HCT116 (cell line): ENCODE results near the gene GCGR. TPM values are rescaled to one million over a fixed set of nuclear protein-coding genes. Genes with fewer than 3 reads are reported as not detected.

Experiments
- ATAC-seq: fragments of 200-7000 bp; cut with Tn5 transposase; 2 replicates; pipeline ENCODE4 v1.9.1; 2020; ENCODE audit warnings: mild to moderate bottlenecking, moderate library complexity
- Bru-seq: library from RNA; stranded (reverse); fragments of 400-500 nt; gene quantifications from one replicate; lab custom pipeline; 2021; lab: Mats Ljungman, UMichigan
- BruChase-seq, 2 experiments: library from RNA; stranded (reverse); fragments of 400-500 nt; gene quantifications; one replicate each; lab custom pipeline; 2021; lab: Mats Ljungman, UMichigan
- BruUV-seq: library from RNA; stranded (reverse); fragments of 400-500 nt; replicated peaks from 2 replicates; lab custom pipeline; 2021; lab: Mats Ljungman, UMichigan
- CTCF ChIA-PET: fragments of 300-600 bp; sonication (Branson Sonifier 250); formaldehyde crosslinking; loops from one replicate; lab custom pipeline; 2021; ENCODE audit warnings: antibody characterized with exemption; lab: Charles Lee
- POLR2A ChIA-PET: fragments of 300-600, 350-600 bp; sonication (Branson Sonifier 250); formaldehyde crosslinking; loops from one replicate; lab custom pipeline; 2021; ENCODE audit warnings: antibody characterized with exemption; lab: Charles Lee
- RAD21 ChIA-PET, 2 experiments: fragments of 300-600 bp; sonication (Branson Sonifier 250); formaldehyde crosslinking; loops; one replicate each; lab custom pipeline; 2023; ENCODE audit warnings: low total read pairs in 2 of 2; ENCODE audit not compliant: uncharacterized antibody in 2 of 2, unreplicated experiment in 2 of 2, low non-redundant PET in 1 of 2; lab: Charles Lee
- DNase-seq: peaks from one replicate; pipeline ENCODE4 v3.0.0-alpha.2; 2010; ENCODE audit warnings: low read depth, low spot score
- H2AFZ ChIP-seq: fragments of 200-600 bp; shearing (Covaris generic), sonication (generic); 2 replicates; pipeline ENCODE4 v1.6.1; 2017; ENCODE audit warnings: low read depth, mixed run types, mixed read lengths, antibody characterized with exemption, low read length; ENCODE audit not compliant: poor library complexity, severe bottlenecking
- H3K27ac ChIP-seq: 2 replicates; pipeline ENCODE4 v1.5.1; 2012; ENCODE audit warnings: low read depth, low read length
- H3K27me3 ChIP-seq: fragments of 200-600 bp; sonication (generic); 2 replicates; pipeline ENCODE4 v1.6.1; 2016; ENCODE audit warnings: mixed run types, low read length, mixed read lengths; ENCODE audit not compliant: insufficient read depth
- H3K36me3 ChIP-seq, 2 experiments: fragments of 200-500 bp in 1 of 2; fragments of 200-600 bp in 1 of 2; sonication (Bioruptor generic) in 1 of 2; sonication (generic) in 1 of 2; 2 replicates each; pipeline versions ENCODE4 v1.5.1 to v1.6.1; 2014 to 2016; ENCODE audit warnings: low read length in 2 of 2, inconsistent platforms in 1 of 2, mixed read lengths in 1 of 2, mixed run types in 1 of 2; ENCODE audit not compliant: insufficient read depth in 2 of 2, control insufficient read depth in 1 of 2
- H3K4me1 ChIP-seq, 2 experiments: fragments of 200-600 bp in 1 of 2; sonication (generic) in 1 of 2; 2 replicates each; pipeline versions ENCODE4 v1.5.1 to v1.6.1; 2012 to 2017; ENCODE audit warnings: low read length in 2 of 2, inconsistent platforms in 1 of 2, mild to moderate bottlenecking in 1 of 2, mixed read lengths in 1 of 2, mixed run types in 1 of 2, moderate library complexity in 1 of 2; ENCODE audit not compliant: insufficient read depth in 2 of 2, control insufficient read depth in 1 of 2
- H3K4me2 ChIP-seq: fragments of 200-600 bp; sonication (generic); 2 replicates; pipeline ENCODE4 v1.6.1; 2017; ENCODE audit warnings: mixed run types, low read length, mixed read lengths
- H3K4me3 ChIP-seq, 2 experiments: fragments of 200-600 bp in 1 of 2; sonication (generic) in 1 of 2; replicated peaks in 1 of 2; 2 replicates each; pipeline ENCODE4 v1.5.1; 2011 to 2016; ENCODE audit warnings: low read length in 2 of 2, control low read depth in 1 of 2, low read depth in 1 of 2, mild to moderate bottlenecking in 1 of 2, mixed read lengths in 1 of 2, mixed run types in 1 of 2
- H3K79me2 ChIP-seq: fragments of 200-600 bp; sonication (generic); 2 replicates; pipeline ENCODE4 v1.6.1; 2017; ENCODE audit warnings: mild to moderate bottlenecking, mixed run types, low read length, moderate library complexity, mixed read lengths; ENCODE audit not compliant: insufficient read depth
- H3K9ac ChIP-seq: fragments of 200-600 bp; sonication (generic); 2 replicates; pipeline ENCODE4 v1.6.1; 2016; ENCODE audit warnings: low read length, mixed read lengths
- H3K9me2 ChIP-seq: fragments of 200-600 bp; sonication (generic), shearing (Covaris generic); 2 replicates; pipeline ENCODE4 v1.6.1; 2017; ENCODE audit warnings: mixed run types, mild to moderate bottlenecking, moderate library complexity; ENCODE audit not compliant: insufficient read depth
- H3K9me3 ChIP-seq, 2 experiments: fragments of 200-500 bp in 1 of 2; fragments of 200-600 bp in 1 of 2; sonication (Bioruptor generic) in 1 of 2; sonication (generic) in 1 of 2; 2 replicates each; pipeline ENCODE4 v1.6.1; 2014 to 2017; ENCODE audit warnings: low read length in 2 of 2, mixed read lengths in 2 of 2, inconsistent platforms in 1 of 2, low read depth in 1 of 2, mild to moderate bottlenecking in 1 of 2, mixed run types in 1 of 2, moderate library complexity in 1 of 2; ENCODE audit not compliant: control insufficient read depth in 1 of 2, insufficient read depth in 1 of 2
- H4K20me1 ChIP-seq: fragments of 200-600 bp; sonication (generic), shearing (Covaris generic); 2 replicates; pipeline ENCODE4 v1.6.1; 2017; ENCODE audit warnings: mixed run types, mild to moderate bottlenecking, moderate library complexity; ENCODE audit not compliant: insufficient read depth
- CEBPB ChIP-seq: IDR thresholded peaks from 2 replicates; pipeline ENCODE4 v1.6.1; 2012; ENCODE audit warnings: low read depth
- ELF1 ChIP-seq: IDR thresholded peaks from 2 replicates; pipeline ENCODE4 v1.6.1; 2012; ENCODE audit warnings: low read depth, borderline replicate concordance
- FOSL1 ChIP-seq: IDR thresholded peaks from 2 replicates; pipeline ENCODE4 v1.6.1; 2012; ENCODE audit warnings: low read depth
- JUND ChIP-seq: IDR thresholded peaks from 2 replicates; pipeline ENCODE4 v1.6.1; 2012
- POLR2A ChIP-seq: IDR thresholded peaks from 2 replicates; pipeline ENCODE4 v1.7.0; 2011; ENCODE audit warnings: borderline replicate concordance; ENCODE audit not compliant: insufficient read depth, insufficient read length; ENCODE audit errors: extremely low read depth
- POLR2AphosphoS5 ChIP-seq: IDR thresholded peaks from 2 replicates; pipeline ENCODE4 v1.6.1; 2011; ENCODE audit warnings: mild to moderate bottlenecking, low read depth, low read length, moderate library complexity
- RAD21 ChIP-seq: IDR thresholded peaks from 2 replicates; pipeline ENCODE4 v1.6.1; 2012; ENCODE audit warnings: low read depth, mild to moderate bottlenecking
- SIN3A ChIP-seq: IDR thresholded peaks from 2 replicates; pipeline ENCODE4 v1.6.1; 2012; ENCODE audit warnings: low read depth
- SP1 ChIP-seq: IDR thresholded peaks from 2 replicates; pipeline ENCODE4 v1.6.1; 2012; ENCODE audit warnings: low read depth
- SRF ChIP-seq: IDR thresholded peaks from 2 replicates; pipeline ENCODE4 v1.6.1; 2012; ENCODE audit warnings: low read depth
- TCF7L2 ChIP-seq: IDR thresholded peaks from 2 replicates; pipeline ENCODE4 v1.7.0; 2011; ENCODE audit warnings: borderline replicate concordance, inconsistent platforms; ENCODE audit not compliant: insufficient read depth, insufficient read length; ENCODE audit errors: extremely low read depth
- ZFX ChIP-seq: fragments of 450-650 bp; IDR thresholded peaks from 2 replicates; pipeline ENCODE4 v1.6.1; 2017
- intact Hi-C: fragments of 100-400 bp; cut with micrococcal nuclease; formaldehyde crosslinking; loops from 2 replicates; pipeline ENCODE4 v1.10.0; 2022
- long read RNA-seq: library from polyadenylated mRNA; unstranded; transcript quantifications from one replicate; pipeline ENCODE4 v2.0.0, GENCODE V29; 2021; ENCODE audit not compliant: unreplicated experiment
- polyA plus RNA-seq: library from polyadenylated mRNA; unstranded; fragments of >200 nt; gene quantifications from 2 replicates; pipeline ENCODE4 v1.2.1, GENCODE V29; 2012; ENCODE audit warnings: missing spikeins
- total RNA-seq: library from RNA; stranded (reverse); gene quantifications from one replicate; pipeline ENCODE4 v1.2.1, GENCODE V29; 2021; ENCODE audit not compliant: unreplicated experiment
- TF ChIP-seq, protein P1 (sequence below): IDR thresholded peaks from 2 replicates; pipeline ENCODE4 v1.6.1; 2011; ENCODE audit warnings: mild to moderate bottlenecking, low read length, moderate library complexity; ENCODE audit not compliant: insufficient replicate concordance; ENCODE audit errors: extremely low read depth
- TF ChIP-seq, protein P2 (sequence below), 3 experiments: fragments of 200-600 bp in 1 of 3; sonication (generic) in 1 of 3; IDR thresholded peaks in 2 of 3; conservative IDR thresholded peaks in 1 of 3; 2 replicates each; pipeline ENCODE4 v1.5.1; 2012 to 2017; ENCODE audit warnings: low read depth in 2 of 3, low read length in 2 of 3, antibody characterized with exemption in 1 of 3, borderline replicate concordance in 1 of 3, control low read depth in 1 of 3, mild to moderate bottlenecking in 1 of 3, mixed read lengths in 1 of 3, mixed run types in 1 of 3, moderate library complexity in 1 of 3; ENCODE audit not compliant: insufficient read depth in 1 of 3

Gene GCGR
- total RNA-seq: not detected
- polyA plus RNA-seq: 0.12 TPM in 1 of 2 replicates, not detected in the other
- Bru-seq, nascent RNA: not detected
- BruChase-seq, experiment 1, labeled RNA remaining after a 6-hour chase: percentile 25 among the genes with signal in this experiment
- BruChase-seq, experiment 2, labeled RNA remaining after a 2-hour chase: percentile 7 among the genes with signal in this experiment
- long read RNA-seq: 0 reads

DNA sequence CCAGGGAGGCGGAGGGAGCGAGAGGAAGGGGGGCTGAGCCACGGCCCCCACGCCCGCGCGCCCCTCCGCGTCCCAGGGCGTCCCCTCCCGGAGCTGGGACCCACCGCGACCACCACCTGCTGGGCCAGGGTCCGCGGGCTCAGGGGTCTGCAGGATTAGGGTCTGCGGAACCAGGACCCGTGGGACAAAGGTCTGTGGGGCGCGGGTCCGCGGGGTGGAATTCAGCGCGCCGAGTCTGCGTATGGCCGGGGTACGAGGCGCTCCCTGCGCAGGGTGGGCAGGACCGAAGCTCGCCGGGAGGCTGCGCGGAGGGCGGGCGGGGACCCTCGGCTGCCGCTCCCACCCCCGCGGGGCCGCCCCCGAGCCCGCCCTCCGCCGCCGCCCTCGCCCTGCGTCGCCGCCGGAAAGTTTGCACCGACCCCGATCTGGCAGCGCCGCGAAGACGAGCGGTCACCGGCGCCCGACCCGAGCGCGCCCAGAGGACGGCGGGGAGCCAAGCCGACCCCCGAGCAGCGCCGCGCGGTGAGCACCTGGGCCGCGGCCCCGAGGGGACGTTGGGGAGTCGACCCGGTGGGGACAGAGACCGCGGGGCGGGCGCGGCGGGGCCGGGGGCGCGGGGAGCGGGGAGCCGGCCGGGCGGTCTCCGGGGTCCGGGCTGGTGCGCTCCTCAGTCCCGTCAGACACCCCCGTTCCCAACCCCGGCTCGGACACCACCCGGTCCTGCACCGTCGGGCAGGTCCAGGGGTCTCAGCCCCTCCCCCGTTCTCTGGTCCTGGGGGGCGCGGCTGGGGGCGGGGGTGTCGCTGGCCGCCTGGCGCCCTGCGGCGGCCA is at the start of gene GCGR:
GCGR (plus strand) TSS at position 423 of the 831 bp plus-strand sequence. CDS start 4,869 bp downstream, outside the sequence.
- RAD21 ChIA-PET: no interaction called here
- no peak for ATAC-seq
- peaks cover 13% of the 10 kb centered on the region; the same call in 1 of the 2 replicates for H3K27me3 ChIP-seq

More for the DNA sequence above, at the start of gene GCGR:
- H3K9me3 ChIP-seq: no peaks in the 10 kb centered on the region
- POLR2A ChIA-PET: no interaction called here
- H3K9ac ChIP-seq: no peak within 1 kb of the TSS
- peaks cover 0 to 6% of the 10 kb centered on the region in 2 experiments; a peak in 2 of 4 replicates for H3K4me1 ChIP-seq
- no peaks in the 10 kb centered on the region for H4K20me1 ChIP-seq
- no peaks in the 10 kb centered on the region for H3K79me2 ChIP-seq
- no peaks in the 10 kb centered on the region for H3K9me2 ChIP-seq
- DNase-seq: no peak
- no peaks in the 10 kb centered on the region for H3K36me3 ChIP-seq
- H2AFZ ChIP-seq: peak within 1 kb of the TSS; percentile 52
- no TSS peak for BruUV-seq
- peak within 1 kb of the TSS; percentile 39 for H3K4me2 ChIP-seq
- no peak within 1 kb of the TSS for H3K4me3 ChIP-seq
- intact Hi-C loops: no loop called here
- TF ChIP-seq FOSL1 (no peak), ZFX (no peak), SIN3A (no peak), RAD21 (no peak), JUND (no peak), ELF1 (no peak), POLR2AphosphoS5 (no peak), TCF7L2 (no peak), SRF (no peak), SP1 (no peak), POLR2A (no peak), CEBPB (no peak)
- TF ChIP-seq, protein P1, sequence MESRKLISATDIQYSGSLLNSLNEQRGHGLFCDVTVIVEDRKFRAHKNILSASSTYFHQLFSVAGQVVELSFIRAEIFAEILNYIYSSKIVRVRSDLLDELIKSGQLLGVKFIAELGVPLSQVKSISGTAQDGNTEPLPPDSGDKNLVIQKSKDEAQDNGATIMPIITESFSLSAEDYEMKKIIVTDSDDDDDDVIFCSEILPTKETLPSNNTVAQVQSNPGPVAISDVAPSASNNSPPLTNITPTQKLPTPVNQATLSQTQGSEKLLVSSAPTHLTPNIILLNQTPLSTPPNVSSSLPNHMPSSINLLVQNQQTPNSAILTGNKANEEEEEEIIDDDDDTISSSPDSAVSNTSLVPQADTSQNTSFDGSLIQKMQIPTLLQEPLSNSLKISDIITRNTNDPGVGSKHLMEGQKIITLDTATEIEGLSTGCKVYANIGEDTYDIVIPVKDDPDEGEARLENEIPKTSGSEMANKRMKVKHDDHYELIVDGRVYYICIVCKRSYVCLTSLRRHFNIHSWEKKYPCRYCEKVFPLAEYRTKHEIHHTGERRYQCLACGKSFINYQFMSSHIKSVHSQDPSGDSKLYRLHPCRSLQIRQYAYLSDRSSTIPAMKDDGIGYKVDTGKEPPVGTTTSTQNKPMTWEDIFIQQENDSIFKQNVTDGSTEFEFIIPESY: no peak
- TF ChIP-seq, protein P2, sequence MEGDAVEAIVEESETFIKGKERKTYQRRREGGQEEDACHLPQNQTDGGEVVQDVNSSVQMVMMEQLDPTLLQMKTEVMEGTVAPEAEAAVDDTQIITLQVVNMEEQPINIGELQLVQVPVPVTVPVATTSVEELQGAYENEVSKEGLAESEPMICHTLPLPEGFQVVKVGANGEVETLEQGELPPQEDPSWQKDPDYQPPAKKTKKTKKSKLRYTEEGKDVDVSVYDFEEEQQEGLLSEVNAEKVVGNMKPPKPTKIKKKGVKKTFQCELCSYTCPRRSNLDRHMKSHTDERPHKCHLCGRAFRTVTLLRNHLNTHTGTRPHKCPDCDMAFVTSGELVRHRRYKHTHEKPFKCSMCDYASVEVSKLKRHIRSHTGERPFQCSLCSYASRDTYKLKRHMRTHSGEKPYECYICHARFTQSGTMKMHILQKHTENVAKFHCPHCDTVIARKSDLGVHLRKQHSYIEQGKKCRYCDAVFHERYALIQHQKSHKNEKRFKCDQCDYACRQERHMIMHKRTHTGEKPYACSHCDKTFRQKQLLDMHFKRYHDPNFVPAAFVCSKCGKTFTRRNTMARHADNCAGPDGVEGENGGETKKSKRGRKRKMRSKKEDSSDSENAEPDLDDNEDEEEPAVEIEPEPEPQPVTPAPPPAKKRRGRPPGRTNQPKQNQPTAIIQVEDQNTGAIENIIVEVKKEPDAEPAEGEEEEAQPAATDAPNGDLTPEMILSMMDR (IDR thresholded peaks at IDR 0.05 in 2 of 3, conservative IDR thresholded peaks at IDR 0.05 in 1 of 3; ENCODE audit: borderline replicate concordance in 1 of 3, insufficient read depth in 1 of 3, low read depth in 2 of 3, low read length in 2 of 3): no peak
- H3K27ac ChIP-seq: no peak within 1 kb of the TSS; the same call in 1 of the 2 replicates
- CTCF ChIA-PET: no interaction called here
